ENCODE measurements around the gene ASPHD2. TPM values are rescaled to one million over a fixed set of nuclear protein-coding genes. Genes with fewer than 3 reads are reported as not detected.

The ASPHD2 gene
- total RNA-seq, 1 donor from 2014 or later, result 10.6 TPM

GRCh38 chr22:26461188-26461810, 32.2 kb downstream of the ASPHD2 start:
- DNase-seq (ENCODE audit: low read depth), result no peak
- Histone ChIP-seq H3K36me3 (ENCODE audit: control insufficient read depth, insufficient read depth, low read length) (peaks cover 5% of the 10 kb centered on the region), H3K4me3 (ENCODE audit: low read depth, low read length) (no peak overlapping the region), H3K27me3 (ENCODE audit: control insufficient read depth, insufficient read depth, low read length) (no peaks in the 10 kb centered on the region)
- peak; percentile 86 for TF ChIP-seq CTCF (IDR thresholded peaks at IDR 0.05; ENCODE audit: insufficient read depth, low read length, poor library complexity, severe bottlenecking)

- H3K36me3 ChIP-seq (ENCODE audit: control insufficient read depth, insufficient read depth, low read length), result peaks cover 5% of the 10 kb centered on the region
- no peaks in the 10 kb centered on the region for H3K27me3 ChIP-seq (ENCODE audit: control insufficient read depth, insufficient read depth, low read length)
- no peak for TF ChIP-seq CTCF (IDR thresholded peaks at IDR 0.05; ENCODE audit: insufficient read depth, low read length, poor library complexity, severe bottlenecking)
- no peak overlapping the region for H3K4me3 ChIP-seq (ENCODE audit: low read depth, low read length)
- no peak for DNase-seq (ENCODE audit: low read depth)
These were observed 33.0 kb downstream of the ASPHD2 start for GRCh38 chr22:26462051-26462450.

GRCh38 chr22:26462641-26463040, 33.6 kb downstream of the ASPHD2 start:
- DNase-seq (ENCODE audit: low read depth), result no peak
- Histone ChIP-seq H3K27me3 (ENCODE audit: control insufficient read depth, insufficient read depth, low read length) (no peaks in the 10 kb centered on the region), H3K4me3 (ENCODE audit: low read depth, low read length) (no peak overlapping the region), H3K36me3 (ENCODE audit: control insufficient read depth, insufficient read depth, low read length) (peaks cover 5% of the 10 kb centered on the region)
- no peak for TF ChIP-seq CTCF (IDR thresholded peaks at IDR 0.05; ENCODE audit: insufficient read depth, low read length, poor library complexity, severe bottlenecking)

- DNase-seq (ENCODE audit: low read depth), result no peak
- Histone ChIP-seq H3K4me3 (ENCODE audit: low read depth, low read length) (no peak overlapping the region), H3K36me3 (ENCODE audit: control insufficient read depth, insufficient read depth, low read length) (peaks cover 5% of the 10 kb centered on the region), H3K27me3 (ENCODE audit: control insufficient read depth, insufficient read depth, low read length) (no peaks in the 10 kb centered on the region)
- TF ChIP-seq CTCF (IDR thresholded peaks at IDR 0.05; ENCODE audit: insufficient read depth, low read length, poor library complexity, severe bottlenecking), result no peak
These were observed 34.1 kb downstream of the ASPHD2 start for GRCh38 chr22:26463101-26463661.

- no peak for DNase-seq (ENCODE audit: low read depth)
- Histone ChIP-seq H3K4me3 (ENCODE audit: low read depth, low read length) (no peak overlapping the region), H3K27me3 (ENCODE audit: control insufficient read depth, insufficient read depth, low read length) (no peaks in the 10 kb centered on the region), H3K36me3 (ENCODE audit: control insufficient read depth, insufficient read depth, low read length) (peaks cover 5% of the 10 kb centered on the region)
- TF ChIP-seq CTCF (IDR thresholded peaks at IDR 0.05; ENCODE audit: insufficient read depth, low read length, poor library complexity, severe bottlenecking), result no peak
These were observed 34.6 kb downstream of the ASPHD2 start for GRCh38 chr22:26463688-26464087.

- Histone ChIP-seq H3K36me3 (ENCODE audit: control insufficient read depth, insufficient read depth, low read length) (peaks cover 5% of the 10 kb centered on the region), H3K4me3 (ENCODE audit: low read depth, low read length) (no peak overlapping the region), H3K27me3 (ENCODE audit: control insufficient read depth, insufficient read depth, low read length) (no peaks in the 10 kb centered on the region)
- DNase-seq (ENCODE audit: low read depth), result no peak
- no peak for TF ChIP-seq CTCF (IDR thresholded peaks at IDR 0.05; ENCODE audit: insufficient read depth, low read length, poor library complexity, severe bottlenecking)
These were observed 35.3 kb downstream of the ASPHD2 start for GRCh38 chr22:26464312-26464711.
